Right lobe of liver (tissue), 4 donors: ENCODE data around the gene CDON.

Source experiments
- CTCF ChIP-seq, 4 donors: fragments of 200-600 bp in 3 of 4; fragments of 450-650 bp in 1 of 4; IDR thresholded peaks; one replicate each; pipeline versions ENCODE4 v1.5.1 to v1.8.0; 2016 to 2022; ENCODE audit warnings: antibody characterized with exemption in 4 of 4, mild to moderate bottlenecking in 2 of 4
- POLR2A ChIP-seq: fragments of 450-650 bp; IDR thresholded peaks from one replicate; pipeline ENCODE4 v1.6.1; 2017; ENCODE audit warnings: antibody characterized with exemption, mild to moderate bottlenecking
- donor health status: DM: no; HTN: no; CAD: no.
- donor health status: DM: no; HTN: no; CAD: no.
- donor health status: DM: no; HTN: yes; CAD: no.

GRCh38 chr11:126082251-126083109 is 19.8 kb upstream of the CDON start:
- no peak for TF ChIP-seq POLR2A
- TF ChIP-seq CTCF (IDR thresholded peaks at IDR 0.05) = no peak
